ENCODE measurements around the gene NPR2.

NPR2 gene

GRCh38 chr9:35791297-35791921 lies at the start of gene NPR2:
Gene NPR2 (plus strand): TSS chr9:35791591. CDS start chr9:35792409, 818 bp downstream.
- DNase-seq (ENCODE audit: low spot score), result no peak

GRCh38 chr9:35741740-35742139 lies 49.7 kb upstream of the NPR2 start:
- no peak for DNase-seq (ENCODE audit: low spot score)

- DNase-seq (ENCODE audit: low spot score), result no peak
These were observed 47.9 kb upstream of the NPR2 start for GRCh38 chr9:35743452-35743851.

DNA sequence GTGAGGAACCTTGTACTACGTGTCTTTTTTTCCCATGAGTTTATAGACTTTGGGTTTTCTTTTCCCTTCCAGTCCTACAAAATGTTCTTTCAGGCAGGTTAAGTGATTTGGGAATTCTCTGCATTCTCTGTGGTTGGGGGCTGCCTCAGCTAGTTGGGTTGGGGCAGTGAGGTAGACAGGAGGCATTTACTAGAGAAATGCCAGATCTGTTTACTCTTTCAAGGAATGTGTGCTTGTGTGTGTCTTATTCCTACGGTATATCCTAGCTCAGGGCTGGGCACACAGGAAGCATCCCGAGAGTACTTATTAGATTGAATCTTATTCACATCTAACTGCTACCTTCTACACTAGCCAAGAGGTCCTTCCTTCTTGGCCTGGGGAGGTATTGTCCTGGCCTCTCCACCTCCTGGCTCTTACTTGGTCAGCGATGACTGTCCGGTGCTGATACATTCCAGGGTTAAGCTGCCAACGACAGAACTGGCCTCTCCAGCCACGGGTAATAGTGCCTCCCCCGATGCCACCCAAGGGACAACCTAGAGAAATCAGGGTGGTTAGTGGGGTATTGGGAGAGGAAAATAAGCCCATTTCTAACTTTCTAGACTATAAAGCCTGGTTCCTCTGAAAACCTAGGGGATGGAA lies 47.4 kb upstream of the NPR2 start:
- no peak for DNase-seq (ENCODE audit: low spot score)

- DNase-seq (ENCODE audit: low spot score), result no peak
These were observed 45.8 kb upstream of the NPR2 start for GRCh38 chr9:35745569-35745968.

GRCh38 chr9:35746583-35746982 lies 44.8 kb upstream of the NPR2 start:
- no peak for DNase-seq (ENCODE audit: low spot score)

GRCh38 chr9:35748242-35748857 lies 43.0 kb upstream of the NPR2 start:
- no peak for DNase-seq (ENCODE audit: low spot score)

DNA sequence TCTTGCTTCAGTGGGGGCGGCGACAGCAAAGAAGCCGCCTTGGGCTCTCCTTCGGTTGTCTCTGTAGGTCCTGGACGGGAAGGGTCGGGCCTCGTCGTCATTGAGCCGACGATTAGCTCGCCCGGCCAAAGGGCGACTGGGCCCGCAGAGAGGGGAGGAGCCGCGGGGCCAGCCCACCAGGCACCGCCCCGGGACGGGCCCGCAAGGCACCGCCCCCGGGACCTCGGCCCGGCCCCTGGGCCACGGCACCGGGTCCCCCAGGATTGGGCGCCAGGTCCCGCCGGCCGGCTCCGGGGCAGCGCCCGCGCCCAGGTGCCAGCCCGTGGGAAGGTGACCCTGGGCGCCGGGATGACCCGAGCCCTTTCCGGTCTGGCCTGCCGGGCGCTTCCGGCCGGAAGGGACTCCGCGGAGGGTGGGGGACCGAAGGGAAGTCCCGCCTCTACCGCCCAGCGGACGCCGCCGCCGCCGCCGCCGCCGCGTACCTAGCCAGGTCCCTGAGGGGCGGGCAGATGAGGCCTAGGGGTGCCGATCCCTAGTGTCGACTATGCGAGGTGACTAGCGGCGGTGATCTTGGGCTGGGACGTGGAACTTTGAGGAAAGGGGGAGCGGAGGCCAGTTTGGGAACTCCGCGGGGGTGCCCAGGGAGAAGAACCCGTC lies 42.4 kb upstream of the NPR2 start, which contains the start of the genes GBA2 and RGP1:
GBA2 (minus strand) TSS at position 371 of the 657 bp plus-strand sequence. CDS start 524 bp downstream, outside the sequence.
RGP1 (plus strand) TSS at position 430 of the 657 bp plus-strand sequence. CDS start 469 bp downstream, outside the sequence.
- DNase-seq (ENCODE audit: low spot score), result peak; percentile 63

DNA sequence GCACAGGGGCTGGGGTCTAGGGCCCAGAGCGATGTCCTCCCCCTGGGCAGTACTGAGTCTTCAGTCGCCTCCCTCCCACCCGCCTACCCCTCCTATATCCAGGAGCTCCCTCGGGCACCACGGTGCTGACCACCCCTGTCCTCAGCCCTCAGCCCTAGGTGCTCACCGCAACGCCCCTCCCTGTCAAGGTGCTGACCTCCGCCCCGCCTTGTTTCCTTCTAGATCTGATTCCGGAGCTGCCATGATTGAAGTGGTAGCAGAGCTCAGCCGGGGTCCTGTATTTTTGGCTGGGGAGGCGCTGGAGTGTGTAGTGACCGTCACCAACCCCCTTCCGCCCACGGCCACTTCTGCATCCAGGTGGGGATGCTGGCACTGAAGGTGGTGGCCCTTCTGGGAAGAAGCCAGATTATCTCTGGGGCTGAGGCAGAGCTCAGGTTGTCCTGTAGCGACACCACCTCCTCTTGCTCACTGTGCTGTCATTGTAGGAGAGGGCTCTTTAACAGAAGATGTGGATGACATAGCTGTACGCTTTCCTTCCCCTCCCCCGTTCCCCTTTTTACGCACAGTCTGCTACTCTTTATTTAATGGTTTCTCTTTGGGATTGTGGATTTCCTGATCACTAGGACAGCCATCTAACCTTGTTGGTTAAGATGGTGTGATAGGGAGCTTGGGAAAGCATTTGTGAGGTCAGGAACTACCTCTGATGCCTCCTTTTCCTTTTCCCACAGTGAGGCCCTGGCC lies 41.7 kb upstream of the NPR2 start:
- peak; percentile 41 for DNase-seq (ENCODE audit: low spot score)

DNA sequence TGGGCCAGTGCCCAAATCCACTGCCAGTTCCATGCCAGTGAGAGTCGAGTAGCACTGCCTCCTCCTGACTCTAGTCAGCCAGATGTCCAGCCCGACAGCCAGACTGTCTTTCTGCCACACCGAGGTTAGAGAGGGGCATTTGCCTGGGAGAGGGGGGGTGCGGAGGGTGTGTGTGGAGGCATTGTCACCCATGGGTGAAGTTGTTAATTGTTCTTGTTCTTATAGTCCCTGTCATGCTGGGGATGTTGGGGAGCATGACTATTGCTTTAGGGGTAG lies 41.2 kb upstream of the NPR2 start:
- DNase-seq (ENCODE audit: low spot score), result no peak

DNA sequence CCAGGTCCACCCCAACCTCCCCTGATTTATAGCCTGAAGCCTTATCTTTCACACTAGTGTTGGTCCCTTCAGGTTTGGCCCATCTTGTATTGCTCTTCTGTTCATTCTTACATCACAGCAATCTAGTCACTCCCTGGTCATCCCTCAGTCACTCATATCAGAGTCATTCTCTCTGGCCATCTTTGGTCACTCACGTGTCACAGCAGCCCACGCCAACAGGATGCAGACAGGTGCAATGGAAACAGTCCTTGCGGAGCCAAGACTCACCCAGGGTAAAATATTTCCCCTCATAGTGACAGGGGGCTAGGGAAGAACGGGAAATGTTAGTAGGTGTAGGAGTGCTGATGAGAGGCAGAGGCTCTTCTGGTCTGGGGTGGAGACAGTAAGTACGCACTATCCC lies 37.9 kb upstream of the NPR2 start:
- no peak for DNase-seq (ENCODE audit: low spot score)

DNA sequence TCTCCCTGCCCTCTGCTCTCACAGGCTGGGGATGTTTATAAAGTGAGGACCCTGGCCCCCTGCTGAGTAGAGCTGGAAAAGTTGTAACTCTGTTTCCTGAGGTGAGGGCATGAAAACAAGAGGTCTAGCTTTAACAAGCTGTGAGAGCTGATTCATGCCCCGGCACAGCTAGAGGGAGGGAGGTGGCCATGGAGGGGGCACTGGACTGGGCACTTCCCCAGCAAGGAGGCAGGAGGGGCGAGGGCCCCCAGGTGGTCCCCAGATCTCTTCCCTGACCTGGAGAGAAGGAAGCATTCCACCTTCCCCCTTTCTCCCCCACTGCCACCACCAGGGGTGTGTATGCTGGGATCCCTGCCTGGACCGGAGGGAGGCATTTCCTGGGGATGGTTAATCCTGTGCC lies 37.1 kb upstream of the NPR2 start, which contains the start of gene MSMP:
MSMP (minus strand) TSS at position 13 of the 400 bp plus-strand sequence. CDS start 147 bp downstream, outside the sequence.
- DNase-seq (ENCODE audit: low spot score), result no peak

GRCh38 chr9:35755071-35755470 lies 36.3 kb upstream of the NPR2 start:
- DNase-seq (ENCODE audit: low spot score), result no peak

DNA sequence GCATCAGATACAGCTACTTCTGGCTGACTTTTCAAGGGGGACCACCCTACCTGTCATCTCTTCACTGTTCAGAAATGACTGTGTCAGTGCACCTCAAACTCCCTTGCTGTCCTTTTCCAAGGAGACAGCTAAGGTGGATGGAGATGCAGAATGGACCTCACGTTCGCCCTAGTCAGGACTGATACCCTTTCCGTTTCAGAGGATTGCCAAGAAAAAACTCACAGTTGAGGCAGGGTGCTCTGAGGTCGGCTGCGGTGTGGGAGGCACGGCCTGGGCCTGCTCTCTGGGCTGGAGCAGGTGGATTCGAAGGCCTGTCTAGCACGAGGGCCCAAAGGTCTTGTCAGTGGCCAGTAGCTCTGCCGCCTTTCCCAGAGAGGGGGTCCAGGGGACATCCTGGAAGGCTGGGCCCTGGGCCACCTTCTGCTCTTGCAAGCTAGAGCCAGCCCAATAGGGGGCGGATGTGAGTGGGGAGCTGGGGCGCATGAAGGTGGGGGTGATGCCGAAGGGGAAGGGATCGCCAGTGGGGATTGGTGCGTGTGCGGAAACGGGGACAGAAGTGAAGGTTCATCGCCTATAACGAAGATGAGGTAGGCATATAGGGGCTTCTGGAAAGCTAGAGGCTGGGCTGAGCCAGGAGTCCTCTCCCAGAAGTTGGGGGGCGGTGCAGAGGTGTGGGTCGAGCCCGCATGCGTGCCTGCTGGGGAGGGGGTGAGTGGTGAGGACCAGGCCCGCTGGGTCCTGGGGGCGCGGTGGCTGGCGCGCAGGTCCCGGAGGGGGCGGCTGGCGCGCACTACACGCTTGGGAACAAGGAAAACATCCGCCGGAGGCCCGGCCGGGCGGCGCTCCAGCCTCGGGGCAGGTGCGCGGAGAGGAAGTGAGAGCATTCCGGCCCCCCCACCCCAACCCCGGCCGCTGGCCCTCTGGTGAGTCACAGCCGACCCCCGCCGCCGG lies 34.8 kb upstream of the NPR2 start:
- peak; percentile 76 for DNase-seq (ENCODE audit: low spot score)

DNA sequence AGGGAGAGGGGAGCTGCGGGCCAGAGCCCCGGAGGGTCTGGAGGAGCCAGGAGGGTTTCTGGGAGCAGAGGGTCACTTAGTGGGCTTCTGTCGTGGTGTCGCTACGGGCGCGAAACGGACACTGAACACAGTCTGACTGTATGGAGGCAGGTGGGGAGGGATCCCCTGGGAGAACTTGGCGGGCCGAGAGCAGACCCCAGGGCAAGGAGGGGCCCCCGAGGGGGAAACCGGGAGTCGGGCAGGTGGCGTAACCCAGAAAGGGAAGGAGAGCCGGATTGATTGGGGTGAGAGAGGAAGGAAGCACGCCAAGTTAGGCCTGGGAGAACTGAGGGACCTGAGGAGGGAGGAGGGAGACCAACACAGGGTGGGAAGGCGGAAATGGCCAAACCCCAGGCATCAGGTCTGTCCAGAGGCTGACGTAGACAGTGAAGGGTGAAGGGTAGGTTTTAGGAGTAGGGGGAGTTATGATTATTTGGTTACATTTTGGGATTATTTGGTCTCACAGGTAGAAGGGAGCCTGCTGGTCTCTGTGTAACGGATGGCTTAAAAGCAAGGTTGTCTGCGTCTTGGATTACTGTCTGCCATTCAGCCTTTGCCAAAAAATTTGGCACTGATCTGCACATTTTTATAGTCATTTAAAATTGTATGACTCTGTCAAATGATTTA lies 34.0 kb upstream of the NPR2 start:
- no peak for DNase-seq (ENCODE audit: low spot score)

GRCh38 chr9:35757892-35758275 lies 33.5 kb upstream of the NPR2 start:
- DNase-seq (ENCODE audit: low spot score), result no peak

GRCh38 chr9:35758475-35759050 lies 32.8 kb upstream of the NPR2 start:
- no peak for DNase-seq (ENCODE audit: low spot score)

DNA sequence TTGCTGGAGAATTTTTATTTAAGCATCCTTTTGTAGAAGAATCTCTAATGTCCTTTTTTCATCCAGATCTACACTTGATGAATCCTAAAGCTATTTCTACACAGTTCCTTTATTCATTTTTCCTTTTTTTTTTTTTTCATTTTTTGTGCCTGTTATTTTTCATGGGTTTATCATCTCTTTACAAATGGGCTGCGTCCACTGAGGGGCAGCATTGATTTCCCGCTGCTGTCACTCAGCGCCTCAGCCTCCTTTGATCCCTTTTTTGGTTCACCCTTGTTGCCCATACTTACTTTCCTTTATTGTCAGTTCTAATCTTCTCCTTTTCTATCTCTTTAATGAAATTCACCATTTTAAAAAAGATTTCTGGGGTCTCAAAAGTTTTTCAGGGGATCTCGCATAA lies 31.6 kb upstream of the NPR2 start:
- no peak for DNase-seq (ENCODE audit: low spot score)

DNA sequence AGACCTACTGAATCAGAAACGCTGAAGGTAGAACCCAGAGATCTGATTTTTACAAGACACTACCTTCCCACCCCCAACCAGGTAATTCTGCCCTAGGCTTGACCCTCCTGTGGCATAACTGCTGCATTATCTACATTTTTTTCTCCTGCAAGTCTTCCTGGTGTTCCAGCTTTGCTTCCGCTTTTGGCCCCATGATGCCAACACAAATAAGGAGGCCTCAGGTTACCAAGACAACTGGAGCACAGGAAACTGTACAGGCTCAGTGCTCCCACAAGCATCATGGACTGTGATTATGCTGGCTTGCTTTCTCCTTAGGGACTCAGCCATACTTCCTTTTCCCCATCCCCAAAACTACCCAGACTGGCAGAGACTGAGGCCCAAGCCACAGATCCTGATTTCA lies 30.7 kb upstream of the NPR2 start:
- DNase-seq (ENCODE audit: low spot score), result no peak

DNA sequence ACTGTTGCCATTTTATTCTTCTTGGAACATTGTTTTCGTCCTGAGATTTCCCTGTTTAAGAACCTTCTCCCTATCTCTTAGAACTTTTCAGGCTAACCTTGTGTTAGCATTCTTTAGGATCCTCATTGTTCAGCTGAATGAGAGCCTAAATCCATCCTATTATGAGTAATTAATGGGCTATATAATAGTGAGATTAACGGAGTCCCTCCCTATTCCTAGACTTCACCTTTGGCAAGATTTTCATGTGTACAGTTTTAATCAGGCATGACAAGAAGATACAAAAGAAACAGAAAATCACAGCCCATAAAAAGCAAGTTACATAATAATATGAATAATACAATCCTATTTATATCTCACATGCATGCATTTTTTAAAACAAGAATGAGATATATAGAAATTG lies 28.2 kb upstream of the NPR2 start:
- no peak for DNase-seq (ENCODE audit: low spot score)

All from CD4-positive, alpha-beta T cell treated with Interleukin-15 for 4 hours (primary cell).